Measurements from ENCODE around the gene WIPI1.

Gene WIPI1

GRCh38 chr17:68470961-68471360 lies 13.7 kb upstream of the WIPI1 start:
- DNase-seq = no peak

DNA sequence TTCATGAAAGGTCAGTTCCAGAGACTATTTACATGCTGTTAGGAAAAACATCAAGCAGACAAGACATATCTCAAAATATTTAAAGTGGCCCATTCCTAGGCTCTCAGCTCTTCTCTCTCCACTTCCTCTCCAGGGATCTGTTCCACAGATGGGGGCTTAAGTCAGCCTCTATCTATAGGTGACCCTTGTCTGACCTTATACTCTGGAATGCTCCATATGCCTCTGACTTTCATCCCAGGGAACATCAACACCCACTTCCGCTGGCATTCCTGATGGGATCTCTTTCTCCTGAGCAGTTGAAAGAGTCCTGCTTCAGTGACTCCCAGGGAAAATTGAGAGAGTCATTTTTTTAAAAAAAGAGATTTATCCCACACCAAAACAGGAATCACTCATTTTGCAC lies 11.5 kb upstream of the WIPI1 start:
- TF ChIP-seq POLR2A (IDR thresholded peaks at IDR 0.05; ENCODE audit: low read length) = no peak
- no peak for TF ChIP-seq GATA1 (IDR thresholded peaks at IDR 0.05; ENCODE audit: low read depth, low read length)
- DNase-seq = no peak

More at GRCh38 chr17:68470961-68471360, 13.7 kb upstream of the WIPI1 start:
- TF ChIP-seq GATA1 (IDR thresholded peaks at IDR 0.05; ENCODE audit: low read depth, low read length) (no peak), POLR2A (IDR thresholded peaks at IDR 0.05; ENCODE audit: low read length) (no peak)

- no peak for DNase-seq
- no peak for TF ChIP-seq POLR2A (IDR thresholded peaks at IDR 0.05; ENCODE audit: low read length)
- no peak for TF ChIP-seq GATA1 (IDR thresholded peaks at IDR 0.05; ENCODE audit: low read depth, low read length)
Measured at GRCh38 chr17:68468334-68468733, 11.0 kb upstream of the WIPI1 start.

- no peak for DNase-seq
Measured at GRCh38 chr17:68463211-68464019, 6.1 kb upstream of the WIPI1 start.

DNA sequence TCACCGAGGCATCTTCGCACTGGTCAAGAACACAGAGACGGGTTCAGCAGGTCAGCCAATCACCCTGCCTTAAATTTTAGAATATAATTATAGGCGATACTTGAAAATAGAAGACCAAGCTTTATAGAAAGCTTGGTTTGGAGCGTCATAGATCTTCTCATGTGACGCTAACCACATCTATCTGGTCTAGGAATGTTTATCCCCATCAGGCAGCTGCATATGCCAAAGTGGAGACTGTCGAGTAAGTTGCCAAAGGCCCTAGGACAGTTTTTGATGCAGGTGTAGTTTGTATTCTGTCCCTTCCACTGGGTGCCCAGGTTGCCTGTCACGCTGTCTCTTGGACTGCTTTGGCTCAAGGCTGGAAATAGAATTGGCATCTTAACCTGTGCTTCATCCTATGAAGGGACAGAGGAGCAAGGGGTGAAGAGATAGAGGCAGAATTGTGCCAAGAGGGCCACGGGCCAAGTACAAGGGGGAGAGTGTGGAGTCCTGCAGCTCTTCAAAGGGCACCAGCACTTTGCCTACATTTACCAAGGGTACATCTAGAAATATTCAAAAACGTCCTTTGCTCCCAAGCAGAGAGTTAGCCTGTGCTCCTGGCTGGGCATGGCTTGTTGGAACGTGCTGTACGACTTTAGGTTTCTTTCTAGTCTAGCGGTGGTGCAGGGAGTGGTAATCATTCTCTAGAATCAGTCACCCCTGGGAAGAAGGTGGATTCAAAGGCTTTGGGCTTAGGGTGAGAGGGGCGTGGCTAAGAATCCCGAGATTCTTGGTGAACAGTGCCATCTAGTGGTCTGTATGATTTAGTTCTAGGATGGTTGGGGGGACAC lies 5.3 kb upstream of the WIPI1 start:
- TF ChIP-seq POLR2A (IDR thresholded peaks at IDR 0.05; ENCODE audit: low read length) (no peak), GATA1 (IDR thresholded peaks at IDR 0.05; ENCODE audit: low read depth, low read length) (no peak)
- DNase-seq = peak; percentile 89 to 94

More at GRCh38 chr17:68463211-68464019, 6.1 kb upstream of the WIPI1 start:
- TF ChIP-seq POLR2A (IDR thresholded peaks at IDR 0.05; ENCODE audit: low read length) (no peak), GATA1 (IDR thresholded peaks at IDR 0.05; ENCODE audit: low read depth, low read length) (no peak)

DNA sequence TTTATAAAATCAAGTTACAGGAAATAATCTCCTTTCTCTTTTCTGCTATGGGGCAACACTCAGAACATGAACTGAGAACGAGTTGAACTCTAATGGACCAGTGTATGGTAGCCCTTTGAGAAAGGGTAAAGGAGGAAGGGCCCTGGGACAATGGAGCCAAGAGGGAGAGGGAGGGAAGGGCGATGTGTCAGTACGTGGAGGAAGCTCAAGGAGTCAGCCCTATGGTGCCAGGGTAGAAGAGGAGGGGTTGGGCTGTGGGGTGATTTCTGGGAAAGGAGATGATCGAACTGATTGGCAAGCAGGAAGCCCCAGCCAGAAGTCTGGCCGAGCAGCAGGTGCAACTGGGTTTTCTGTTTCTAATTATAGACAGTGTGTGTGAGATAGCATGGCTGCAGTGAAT lies 4.3 kb upstream of the WIPI1 start:
- no peak for TF ChIP-seq POLR2A (IDR thresholded peaks at IDR 0.05; ENCODE audit: low read length)
- TF ChIP-seq GATA1 (IDR thresholded peaks at IDR 0.05; ENCODE audit: low read depth, low read length) = no peak
- peak; percentile 28 to 62 for DNase-seq

DNA sequence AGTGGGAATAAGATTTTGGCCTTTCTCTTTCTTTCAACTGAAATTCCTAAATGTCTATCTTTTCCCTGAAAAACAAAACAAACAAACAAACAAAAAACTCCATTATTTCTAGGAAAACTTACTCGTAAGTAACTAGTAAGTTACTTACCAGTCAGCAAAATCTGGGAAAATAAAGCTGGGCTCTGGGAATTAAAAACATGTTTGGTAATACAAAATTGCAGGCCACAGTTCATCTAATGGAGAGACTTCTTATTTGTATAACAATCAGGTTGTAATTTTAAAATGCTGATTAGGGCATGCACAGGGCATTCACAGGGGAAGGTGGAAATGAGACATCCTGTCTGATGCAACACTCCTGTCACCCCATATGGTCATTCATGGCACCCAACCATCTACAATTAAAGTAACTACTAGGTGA lies 3.8 kb upstream of the WIPI1 start:
- peak; percentile 48 to 77 for DNase-seq
- no peak for TF ChIP-seq GATA1 (IDR thresholded peaks at IDR 0.05; ENCODE audit: low read depth, low read length)
- TF ChIP-seq POLR2A (IDR thresholded peaks at IDR 0.05; ENCODE audit: low read length) = no peak

DNA sequence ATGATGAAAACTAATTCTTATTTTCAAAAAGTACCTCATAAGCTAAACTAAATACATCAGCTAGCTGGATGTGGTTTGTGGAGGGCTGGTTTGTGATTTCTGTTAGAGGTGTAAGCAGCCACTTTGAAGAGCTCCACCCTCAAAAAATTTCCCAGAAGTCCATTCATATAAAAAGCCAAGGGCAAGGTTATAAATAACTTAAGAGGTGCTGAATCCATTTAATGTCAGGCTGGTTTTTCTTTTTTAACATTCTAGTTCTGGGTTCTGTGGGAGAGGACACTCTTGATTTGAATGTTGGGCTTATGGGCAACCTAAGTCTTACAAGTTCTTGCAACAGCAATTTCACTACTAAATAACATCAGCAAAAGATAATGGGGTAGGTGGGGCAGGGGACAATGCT lies 3.4 kb upstream of the WIPI1 start:
- peak; percentile 24 to 72 for DNase-seq
- TF ChIP-seq POLR2A (IDR thresholded peaks at IDR 0.05; ENCODE audit: low read length) = no peak
- TF ChIP-seq GATA1 (IDR thresholded peaks at IDR 0.05; ENCODE audit: low read depth, low read length) = no peak

- no peak for DNase-seq
Measured at GRCh38 chr17:68460146-68460545, 2.9 kb upstream of the WIPI1 start.

DNA sequence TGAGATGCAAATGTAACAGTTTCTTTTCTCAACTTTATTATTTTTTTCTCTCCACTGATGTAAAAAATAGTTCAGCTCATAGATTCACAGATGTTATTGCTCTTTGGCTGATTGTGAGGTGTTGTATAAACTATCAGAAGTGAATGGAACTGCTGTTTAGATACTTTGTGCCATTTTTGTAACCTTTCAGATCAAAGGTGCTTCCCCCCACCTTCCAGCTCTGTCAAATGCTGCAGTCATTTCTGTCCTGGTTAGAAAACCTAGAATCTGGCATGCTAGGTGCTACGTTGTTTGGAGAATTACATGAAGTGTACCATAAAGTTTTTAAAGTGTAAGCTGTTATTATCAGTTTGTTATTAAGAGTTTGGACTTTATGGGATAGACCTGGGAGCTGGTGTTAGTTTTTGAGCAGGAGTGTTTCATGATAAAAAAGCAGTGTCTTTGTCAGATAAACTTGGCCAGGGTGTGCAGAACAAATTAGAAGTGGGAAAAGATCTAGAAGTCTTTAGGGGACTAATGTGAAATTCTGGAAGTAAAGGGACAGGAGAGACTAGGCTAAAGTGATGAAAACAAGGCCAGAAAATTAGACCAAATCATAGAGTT lies 1.8 kb upstream of the WIPI1 start:
- TF ChIP-seq POLR2A (IDR thresholded peaks at IDR 0.05; ENCODE audit: low read length) = no peak
- no peak for TF ChIP-seq GATA1 (IDR thresholded peaks at IDR 0.05; ENCODE audit: low read depth, low read length)
- DNase-seq = peak; percentile 50 to 58

More at GRCh38 chr17:68460146-68460545, 2.9 kb upstream of the WIPI1 start:
- no peak for TF ChIP-seq POLR2A (IDR thresholded peaks at IDR 0.05; ENCODE audit: low read length)
- TF ChIP-seq GATA1 (IDR thresholded peaks at IDR 0.05; ENCODE audit: low read depth, low read length) = no peak

- no peak for TF ChIP-seq GATA1 (IDR thresholded peaks at IDR 0.05; ENCODE audit: low read depth, low read length)
- TF ChIP-seq POLR2A (IDR thresholded peaks at IDR 0.05; ENCODE audit: low read length) = no peak
- DNase-seq = no peak
Measured at GRCh38 chr17:68458260-68459036, 1.2 kb upstream of the WIPI1 start.

DNA sequence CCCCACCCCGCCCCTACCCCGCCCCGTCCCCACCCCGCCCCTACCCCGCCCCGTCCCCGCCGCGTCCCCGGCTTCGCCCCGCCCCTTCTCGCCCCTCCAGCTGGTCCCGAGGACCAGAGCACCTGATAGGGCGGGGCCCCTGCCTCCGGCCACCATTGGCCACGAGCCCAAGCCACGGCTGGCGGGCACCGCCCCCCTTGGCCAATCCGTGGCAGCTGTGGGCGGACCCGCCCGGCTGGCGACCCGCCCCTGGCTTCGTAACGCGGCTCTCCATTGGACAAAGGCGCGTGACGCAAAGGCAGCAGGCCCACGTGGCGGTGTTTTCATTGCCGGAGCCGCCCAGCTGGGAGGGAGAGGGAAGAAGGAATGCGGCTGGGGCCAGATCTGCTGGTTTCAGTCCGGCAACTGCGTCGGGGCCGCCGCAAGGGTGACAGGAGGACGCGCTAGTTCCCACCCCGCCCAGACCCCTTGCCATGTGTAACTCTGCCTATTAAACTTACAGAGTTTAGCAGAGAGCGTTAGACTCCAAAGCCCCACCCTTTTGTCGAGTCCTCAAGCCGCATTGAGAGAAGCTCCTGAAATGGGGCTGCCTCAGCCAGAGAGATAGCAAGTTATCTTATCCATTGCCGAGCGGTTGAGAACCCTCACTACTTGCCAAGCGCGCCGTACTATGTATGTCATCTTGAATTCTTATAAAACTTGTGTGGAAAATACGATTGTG lies 403 bp upstream of the WIPI1 start:
- DNase-seq = peak; percentile 98 to 99
- TF ChIP-seq GATA1 (IDR thresholded peaks at IDR 0.05; ENCODE audit: low read depth, low read length) = no peak
- TF ChIP-seq POLR2A (IDR thresholded peaks at IDR 0.05; ENCODE audit: low read length) = peak; percentile 90
